PFSK-1 (cell line): ENCODE measurements around the gene EPAS1.

Experiments used
- FOXP2 ChIP-seq: optimal IDR thresholded peaks from 2 replicates; pipeline ENCODE3; 2011; ENCODE audit warnings: borderline replicate concordance, control low read depth, inconsistent platforms; ENCODE audit not compliant: insufficient read depth; ENCODE audit errors: extremely low read length, extremely low read depth
- POLR2AphosphoS5 ChIP-seq: IDR thresholded peaks from 2 replicates; pipeline ENCODE4 v1.6.1; 2012; ENCODE audit warnings: low read depth, mild to moderate bottlenecking, control low read depth, low read length, moderate library complexity
- REST ChIP-seq, 2 experiments: IDR thresholded peaks; 2 replicates each; pipeline versions ENCODE4 v1.6.1 to v1.8.0; 2011 to 2012; ENCODE audit warnings: low read depth in 2 of 2, low read length in 2 of 2, control low read depth in 1 of 2, inconsistent platforms in 1 of 2, mild to moderate bottlenecking in 1 of 2, moderate library complexity in 1 of 2; ENCODE audit not compliant: insufficient read depth in 1 of 2
- TAF1 ChIP-seq: IDR thresholded peaks from 2 replicates; pipeline ENCODE4 v1.6.1; 2012; ENCODE audit warnings: low read length, control low read depth, borderline replicate concordance; ENCODE audit not compliant: insufficient read depth

- TF ChIP-seq TAF1 (no peak), POLR2AphosphoS5 (no peak), REST (IDR thresholded peaks at IDR 0.05; ENCODE audit: insufficient read depth in 1 of 2, low read depth in 2 of 2, low read length in 2 of 2) (no peak), FOXP2 (no peak)
Measured at GRCh38 chr2:46345775-46346174, 48.6 kb downstream of the EPAS1 start.
